Mucosa of stomach (tissue), 1 donor: ENCODE data around the gene ZNF516.

ENCODE experiments used
- H3K27me3 ChIP-seq: one replicate; pipeline ENCODE4 v1.7.0; 2013; ENCODE audit warnings: mild to moderate bottlenecking, low read length; ENCODE audit not compliant: control insufficient read depth, insufficient read depth
- H3K36me3 ChIP-seq: one replicate; pipeline ENCODE4 v1.7.0; 2013; ENCODE audit warnings: low read length; ENCODE audit not compliant: control insufficient read depth, insufficient read depth
- H3K4me1 ChIP-seq: one replicate; pipeline ENCODE4 v1.7.0; 2013; ENCODE audit warnings: mild to moderate bottlenecking, low read length; ENCODE audit not compliant: control insufficient read depth, insufficient read depth
- H3K4me3 ChIP-seq: one replicate; pipeline ENCODE4 v1.7.0; 2013; ENCODE audit warnings: low read length
- H3K9ac ChIP-seq: one replicate; pipeline ENCODE4 v1.7.0; 2013; ENCODE audit warnings: mild to moderate bottlenecking, low read length, moderate library complexity
- H3K9me3 ChIP-seq: one replicate; pipeline ENCODE4 v1.7.0; 2013; ENCODE audit warnings: mild to moderate bottlenecking, low read length, moderate library complexity; ENCODE audit not compliant: control insufficient read depth
- donor health status: Pancreatic carcinoma.

Gene ZNF516

GRCh38 chr18:76410660-76411417 lies 84.2 kb downstream of the ZNF516 start:
- Histone ChIP-seq H3K27me3 (no peaks in the 10 kb centered on the region), H3K4me1 (no peaks in the 10 kb centered on the region), H3K4me3 (no peak overlapping the region), H3K36me3 (no peaks in the 10 kb centered on the region), H3K9me3 (no peaks in the 10 kb centered on the region), H3K9ac (no peak overlapping the region)

GRCh38 chr18:76410033-76410432 lies 85.0 kb downstream of the ZNF516 start:
- no peaks in the 10 kb centered on the region for H3K36me3 ChIP-seq
- H3K9ac ChIP-seq = no peak overlapping the region
- no peak overlapping the region for H3K4me3 ChIP-seq
- H3K4me1 ChIP-seq = no peaks in the 10 kb centered on the region
- H3K27me3 ChIP-seq = no peaks in the 10 kb centered on the region
- no peaks in the 10 kb centered on the region for H3K9me3 ChIP-seq

- H3K9ac ChIP-seq = no peak overlapping the region
- no peaks in the 10 kb centered on the region for H3K27me3 ChIP-seq
- no peaks in the 10 kb centered on the region for H3K4me1 ChIP-seq
- no peaks in the 10 kb centered on the region for H3K9me3 ChIP-seq
- H3K4me3 ChIP-seq = no peak overlapping the region
- H3K36me3 ChIP-seq = no peaks in the 10 kb centered on the region
These were observed 86.5 kb downstream of the ZNF516 start for GRCh38 chr18:76408480-76409067.

GRCh38 chr18:76407681-76408080 lies 87.4 kb downstream of the ZNF516 start:
- no peaks in the 10 kb centered on the region for H3K9me3 ChIP-seq
- no peak overlapping the region for H3K4me3 ChIP-seq
- no peaks in the 10 kb centered on the region for H3K4me1 ChIP-seq
- no peaks in the 10 kb centered on the region for H3K36me3 ChIP-seq
- no peak overlapping the region for H3K9ac ChIP-seq
- no peaks in the 10 kb centered on the region for H3K27me3 ChIP-seq

- no peaks in the 10 kb centered on the region for H3K4me1 ChIP-seq
These were observed 88.3 kb downstream of the ZNF516 start for GRCh38 chr18:76406791-76407190.

GRCh38 chr18:76405681-76406356 lies 89.2 kb downstream of the ZNF516 start:
- no peaks in the 10 kb centered on the region for H3K4me1 ChIP-seq

More at GRCh38 chr18:76406791-76407190, 88.3 kb downstream of the ZNF516 start:
- H3K9ac ChIP-seq = no peak overlapping the region
- H3K36me3 ChIP-seq = no peaks in the 10 kb centered on the region
- H3K9me3 ChIP-seq = no peaks in the 10 kb centered on the region
- H3K27me3 ChIP-seq = no peaks in the 10 kb centered on the region
- H3K4me3 ChIP-seq = no peak overlapping the region

GRCh38 chr18:76405280-76405679 lies 89.8 kb downstream of the ZNF516 start:
- no peaks in the 10 kb centered on the region for H3K9me3 ChIP-seq
- no peak overlapping the region for H3K9ac ChIP-seq
- H3K4me1 ChIP-seq = no peaks in the 10 kb centered on the region
- H3K4me3 ChIP-seq = no peak overlapping the region
- no peaks in the 10 kb centered on the region for H3K36me3 ChIP-seq
- no peaks in the 10 kb centered on the region for H3K27me3 ChIP-seq

More at GRCh38 chr18:76405681-76406356, 89.2 kb downstream of the ZNF516 start:
- H3K9me3 ChIP-seq = no peaks in the 10 kb centered on the region
- no peak overlapping the region for H3K9ac ChIP-seq
- H3K27me3 ChIP-seq = no peaks in the 10 kb centered on the region
- H3K4me3 ChIP-seq = no peak overlapping the region
- H3K36me3 ChIP-seq = no peaks in the 10 kb centered on the region

GRCh38 chr18:76404345-76404831 lies 90.7 kb downstream of the ZNF516 start:
- no peak overlapping the region for H3K9ac ChIP-seq
- no peaks in the 10 kb centered on the region for H3K4me1 ChIP-seq
- no peaks in the 10 kb centered on the region for H3K36me3 ChIP-seq
- H3K4me3 ChIP-seq = no peak overlapping the region
- H3K9me3 ChIP-seq = no peaks in the 10 kb centered on the region
- no peaks in the 10 kb centered on the region for H3K27me3 ChIP-seq

GRCh38 chr18:76402026-76402990 lies 92.7 kb downstream of the ZNF516 start:
- H3K9me3 ChIP-seq = no peaks in the 10 kb centered on the region
- no peak overlapping the region for H3K9ac ChIP-seq
- no peak overlapping the region for H3K4me3 ChIP-seq
- peaks cover 12% of the 10 kb centered on the region for H3K4me1 ChIP-seq
- no peaks in the 10 kb centered on the region for H3K27me3 ChIP-seq
- H3K36me3 ChIP-seq = no peaks in the 10 kb centered on the region

- no peak overlapping the region for H3K4me3 ChIP-seq
These were observed 93.5 kb downstream of the ZNF516 start for GRCh38 chr18:76401498-76401897.

GRCh38 chr18:76399613-76400391 lies 95.2 kb downstream of the ZNF516 start:
- H3K27me3 ChIP-seq = no peaks in the 10 kb centered on the region
- H3K9me3 ChIP-seq = no peaks in the 10 kb centered on the region
- H3K4me1 ChIP-seq = peaks cover 16% of the 10 kb centered on the region
- no peaks in the 10 kb centered on the region for H3K36me3 ChIP-seq
- H3K9ac ChIP-seq = no peak overlapping the region
- no peak overlapping the region for H3K4me3 ChIP-seq

More at GRCh38 chr18:76401498-76401897, 93.5 kb downstream of the ZNF516 start:
- H3K4me1 ChIP-seq = peaks cover 12% of the 10 kb centered on the region
- no peaks in the 10 kb centered on the region for H3K9me3 ChIP-seq
- H3K9ac ChIP-seq = no peak overlapping the region
- H3K36me3 ChIP-seq = no peaks in the 10 kb centered on the region
- no peaks in the 10 kb centered on the region for H3K27me3 ChIP-seq
